Measurements from ENCODE around the gene GNA14. TPM values are rescaled to one million over a fixed set of nuclear protein-coding genes. Genes with fewer than 3 reads are reported as not detected.
A peak's percentile ranks its signal among the peaks of the same experiment; 100 is the strongest.

The GNA14 gene
- total and polyA plus RNA-seq, 7 donors: 5.0 to 29.2 (median 7.8) TPM

DNA sequence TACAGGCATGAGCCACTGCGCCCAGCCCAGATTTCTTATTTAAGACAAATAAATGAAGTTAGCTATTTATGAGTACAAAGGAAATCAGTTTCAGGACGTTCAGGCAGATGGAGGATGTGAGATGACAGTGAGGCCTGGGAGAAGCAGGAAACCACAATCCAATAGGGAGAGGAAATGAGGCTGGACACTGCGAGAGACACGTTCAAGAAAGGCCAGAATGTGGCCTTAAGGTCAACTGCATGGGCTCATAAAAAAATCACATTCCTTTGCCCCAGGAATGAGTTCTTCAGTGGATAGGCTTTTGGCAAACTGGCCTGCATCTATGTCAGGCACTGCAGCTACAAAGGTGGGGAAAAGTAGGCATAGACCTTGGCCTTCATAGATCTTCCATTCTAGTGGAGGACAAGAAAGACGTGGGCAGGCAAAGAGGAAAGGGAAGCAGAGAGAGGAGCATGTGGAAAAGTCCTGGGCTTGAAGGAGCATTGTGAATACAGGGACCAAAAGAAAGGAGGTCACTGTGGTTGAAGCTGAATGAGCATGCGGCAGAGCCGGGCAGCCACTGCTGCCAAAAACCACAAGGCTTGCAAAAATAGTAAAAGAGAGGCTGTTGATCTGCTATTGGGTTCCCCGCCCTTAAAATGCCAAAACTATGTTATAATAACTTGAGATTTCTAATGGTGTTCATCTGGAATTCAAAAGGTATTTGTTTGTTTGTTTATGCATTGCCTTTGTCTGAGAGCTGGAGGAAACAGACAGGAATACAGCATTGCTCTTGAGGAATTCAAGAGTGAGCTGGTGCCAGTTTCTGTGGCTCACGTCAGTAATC lies 133.0 kb downstream of the GNA14 start:
- no peaks in the 10 kb centered on the region for H3K27me3 ChIP-seq
- no peaks in the 10 kb centered on the region for H3K9me3 ChIP-seq
- H3K36me3 ChIP-seq: no peaks in the 10 kb centered on the region
- peaks cover 0 to 4% (median 0%) of the 10 kb centered on the region in 4 donors for H3K4me1 ChIP-seq
- intact Hi-C loops (cut with DNase I): no loop called here
- 55 to 73% methylated on average over 9 of the region's 9 CpGs for WGBS, 2 donors
- DNase-seq: no peak
- H3K4me3 ChIP-seq: no peak overlapping the region
- peak overlapping the region in 1 of 4 donors; percentile 27 for H3K27ac ChIP-seq
- TF ChIP-seq EP300 (IDR thresholded peaks at IDR 0.05): no peak
- TF ChIP-seq POLR2AphosphoS5 (IDR thresholded peaks at IDR 0.05): no peak
- TF ChIP-seq, protein P1, sequence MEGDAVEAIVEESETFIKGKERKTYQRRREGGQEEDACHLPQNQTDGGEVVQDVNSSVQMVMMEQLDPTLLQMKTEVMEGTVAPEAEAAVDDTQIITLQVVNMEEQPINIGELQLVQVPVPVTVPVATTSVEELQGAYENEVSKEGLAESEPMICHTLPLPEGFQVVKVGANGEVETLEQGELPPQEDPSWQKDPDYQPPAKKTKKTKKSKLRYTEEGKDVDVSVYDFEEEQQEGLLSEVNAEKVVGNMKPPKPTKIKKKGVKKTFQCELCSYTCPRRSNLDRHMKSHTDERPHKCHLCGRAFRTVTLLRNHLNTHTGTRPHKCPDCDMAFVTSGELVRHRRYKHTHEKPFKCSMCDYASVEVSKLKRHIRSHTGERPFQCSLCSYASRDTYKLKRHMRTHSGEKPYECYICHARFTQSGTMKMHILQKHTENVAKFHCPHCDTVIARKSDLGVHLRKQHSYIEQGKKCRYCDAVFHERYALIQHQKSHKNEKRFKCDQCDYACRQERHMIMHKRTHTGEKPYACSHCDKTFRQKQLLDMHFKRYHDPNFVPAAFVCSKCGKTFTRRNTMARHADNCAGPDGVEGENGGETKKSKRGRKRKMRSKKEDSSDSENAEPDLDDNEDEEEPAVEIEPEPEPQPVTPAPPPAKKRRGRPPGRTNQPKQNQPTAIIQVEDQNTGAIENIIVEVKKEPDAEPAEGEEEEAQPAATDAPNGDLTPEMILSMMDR (IDR thresholded peaks at IDR 0.05): no peak
- TF ChIP-seq POLR2A (IDR thresholded peaks at IDR 0.05): no peak

DNA sequence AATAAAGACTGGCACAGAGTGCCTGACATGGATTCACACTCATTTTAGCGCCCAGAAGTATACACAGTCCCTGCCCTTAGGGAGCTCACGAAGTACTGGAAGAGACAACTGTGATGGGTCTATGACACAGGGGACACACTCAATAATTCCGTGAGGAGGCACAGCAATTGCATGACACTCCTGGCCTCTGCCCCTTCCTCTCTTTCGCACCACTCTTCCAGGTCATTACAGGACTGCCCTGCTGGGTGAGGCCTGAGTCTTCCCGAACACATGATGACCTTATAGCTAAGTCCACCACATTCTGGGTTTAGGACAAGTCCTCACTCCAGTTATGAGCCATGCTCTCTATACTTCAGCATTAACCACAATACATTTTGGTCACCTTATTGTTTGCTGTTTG lies 134.7 kb downstream of the GNA14 start:
- intact Hi-C loops (cut with DNase I): no loop called here
- DNase-seq: no peak
- whole genome bisulfite sequencing, 2 donors: 91 to 94% methylated on average over 5 of the region's 5 CpGs
- Histone ChIP-seq H3K27ac (no peak overlapping the region), H3K36me3 (no peaks in the 10 kb centered on the region), H3K4me3 (no peak overlapping the region), H3K9me3 (no peaks in the 10 kb centered on the region), H3K27me3 (no peaks in the 10 kb centered on the region), H3K4me1 (peaks cover 0 to 4% (median 0%) of the 10 kb centered on the region in 4 donors)
- TF ChIP-seq EP300 (IDR thresholded peaks at IDR 0.05) (no peak), POLR2A (IDR thresholded peaks at IDR 0.05) (no peak), POLR2AphosphoS5 (IDR thresholded peaks at IDR 0.05) (no peak)
- TF ChIP-seq, protein P1 (IDR thresholded peaks at IDR 0.05): no peak

DNA sequence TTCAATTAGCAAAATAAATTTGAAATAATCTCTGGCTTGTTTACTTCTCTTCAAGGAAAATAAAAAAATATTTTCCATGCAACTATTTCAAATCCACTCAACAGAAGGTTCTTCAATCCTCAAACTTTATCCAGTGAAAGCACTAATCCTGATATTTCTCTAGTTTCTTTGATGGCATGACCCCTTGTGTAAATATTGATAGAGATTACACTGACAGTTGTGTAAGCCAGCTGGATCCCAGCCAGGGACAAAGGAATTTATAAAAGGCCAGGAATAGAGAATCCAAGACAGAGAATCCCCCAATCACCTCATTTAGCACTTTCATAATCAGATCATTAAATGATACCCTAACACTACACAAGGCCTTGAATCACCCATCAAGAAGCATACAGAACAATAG lies 135.2 kb downstream of the GNA14 start:
- H3K27ac ChIP-seq: no peak overlapping the region

DNA sequence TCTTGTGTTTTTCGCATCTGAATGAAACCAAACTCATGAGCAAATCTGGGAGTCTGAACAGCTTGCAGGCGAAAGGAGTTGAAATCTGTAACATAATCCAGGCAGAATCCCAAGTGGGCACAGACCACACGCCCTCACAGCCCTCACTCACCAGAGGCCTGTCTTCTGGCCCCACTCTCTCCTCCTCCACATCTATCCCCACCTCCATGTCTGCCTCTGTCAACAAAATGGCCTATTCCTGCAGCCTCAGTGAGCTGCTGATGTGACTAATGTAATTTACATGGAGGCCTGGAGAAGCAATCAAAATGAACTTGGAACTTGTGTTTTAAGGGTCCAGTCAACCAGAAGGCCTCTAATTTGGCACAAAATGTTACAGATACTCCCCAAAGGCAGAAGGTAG lies 136.6 kb downstream of the GNA14 start:
- H3K27me3 ChIP-seq: no peaks in the 10 kb centered on the region
- TF ChIP-seq, protein P1 (IDR thresholded peaks at IDR 0.05): no peak
- TF ChIP-seq POLR2A (IDR thresholded peaks at IDR 0.05) (no peak), POLR2AphosphoS5 (IDR thresholded peaks at IDR 0.05) (no peak), EP300 (IDR thresholded peaks at IDR 0.05) (no peak)
- H3K4me3 ChIP-seq: no peak overlapping the region
- 93 to 96% methylated on average over 3 of the region's 3 CpGs for WGBS, 2 donors
- intact Hi-C loops (cut with DNase I): no loop called here
- H3K27ac ChIP-seq: no peak overlapping the region
- no peak for DNase-seq
- H3K9me3 ChIP-seq: no peaks in the 10 kb centered on the region
- no peaks in the 10 kb centered on the region for H3K36me3 ChIP-seq
- peaks cover 0 to 4% (median 0%) of the 10 kb centered on the region in 4 donors for H3K4me1 ChIP-seq

More for the DNA sequence above, 135.2 kb downstream of the GNA14 start:
- Histone ChIP-seq H3K4me3 (no peak overlapping the region), H3K27me3 (no peaks in the 10 kb centered on the region), H3K9me3 (no peaks in the 10 kb centered on the region), H3K36me3 (no peaks in the 10 kb centered on the region), H3K4me1 (peaks cover 0 to 4% (median 0%) of the 10 kb centered on the region in 4 donors)
- intact Hi-C loops (cut with DNase I): no loop called here
- TF ChIP-seq, protein P1 (IDR thresholded peaks at IDR 0.05): no peak
- TF ChIP-seq POLR2AphosphoS5 (IDR thresholded peaks at IDR 0.05): no peak
- no peak for DNase-seq
